ENCODE results near the gene TEX54.
A peak's percentile ranks its signal among the peaks of the same experiment; 100 is the strongest.
"Not testable (repeated sequence)": the region's sequence is repeated elsewhere in the genome, so short reads cannot be mapped to it uniquely, and the experiment has no call there.

TEX54 gene

DNA sequence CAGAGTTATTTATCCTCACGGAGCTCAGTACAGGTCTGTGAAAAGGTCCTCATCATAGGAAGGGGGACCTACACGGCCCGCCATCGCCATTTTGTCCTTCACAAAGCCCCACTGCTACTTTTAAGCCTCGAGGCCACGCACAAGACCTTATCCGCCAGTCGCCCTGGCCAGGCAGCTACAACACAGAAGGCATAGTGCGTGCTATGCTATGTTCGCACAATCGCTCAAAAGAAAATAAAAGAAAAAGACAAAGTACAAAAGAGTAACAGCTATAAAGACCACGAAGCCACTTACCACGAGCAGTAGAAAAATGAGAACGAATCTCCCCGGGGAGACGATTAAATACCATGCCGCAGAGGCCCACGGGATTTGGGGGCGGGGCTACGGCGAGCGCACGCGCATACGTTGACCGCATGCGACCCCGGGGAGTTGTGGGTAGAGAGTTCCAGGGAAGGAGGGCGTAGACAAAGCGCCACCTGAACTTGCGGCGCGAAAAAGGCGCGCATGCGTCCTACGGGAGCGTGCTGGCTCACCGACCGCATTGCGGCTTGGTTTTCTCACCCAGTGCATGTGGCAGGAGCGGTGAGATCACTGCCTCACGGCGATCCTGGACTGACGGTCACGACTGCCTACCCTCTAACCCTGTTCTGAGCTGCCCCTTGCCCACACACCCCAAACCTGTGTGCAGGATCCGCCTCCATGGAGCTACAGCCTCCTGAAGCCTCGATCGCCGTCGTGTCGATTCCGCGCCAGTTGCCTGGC, 23.1 kb upstream of the TEX54 start:
- peak; percentile 92 for DNase-seq (ENCODE audit: low read depth)

DNA sequence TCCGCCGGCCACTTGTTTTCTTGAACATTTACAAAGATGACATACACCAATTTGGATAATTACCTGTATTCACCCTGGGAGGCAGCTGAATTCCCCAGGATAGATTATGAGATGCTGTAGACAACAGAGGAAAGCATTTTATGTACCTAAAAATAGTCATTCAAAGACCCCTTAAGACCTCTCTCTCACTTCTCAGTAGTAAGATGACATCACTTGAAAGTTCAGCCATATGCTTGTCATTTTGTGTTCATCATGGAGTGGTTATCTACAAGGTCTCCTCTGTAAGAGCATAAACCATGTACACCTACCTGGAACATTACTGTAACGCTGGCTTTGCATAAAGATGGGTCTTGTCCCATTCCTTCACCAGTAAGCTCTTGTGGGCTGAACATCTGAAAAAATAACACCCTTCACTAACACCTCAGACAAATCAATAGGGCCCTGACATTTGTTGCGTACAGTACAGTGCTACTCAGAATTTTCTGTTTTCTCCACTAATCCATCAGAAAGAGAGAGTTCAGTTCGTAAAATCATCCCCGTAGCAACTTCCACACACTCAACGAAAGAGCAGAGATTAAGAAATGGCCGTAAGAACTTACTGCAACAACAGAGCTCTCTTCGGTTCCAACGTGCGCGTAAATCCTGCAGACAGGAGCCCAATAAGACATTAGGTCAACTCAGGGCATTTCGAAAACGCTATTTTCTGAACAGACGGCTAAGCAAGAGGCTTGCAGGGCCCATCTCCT, 22.4 kb upstream of the TEX54 start:
- DNase-seq (ENCODE audit: low read depth) = no peak

DNA sequence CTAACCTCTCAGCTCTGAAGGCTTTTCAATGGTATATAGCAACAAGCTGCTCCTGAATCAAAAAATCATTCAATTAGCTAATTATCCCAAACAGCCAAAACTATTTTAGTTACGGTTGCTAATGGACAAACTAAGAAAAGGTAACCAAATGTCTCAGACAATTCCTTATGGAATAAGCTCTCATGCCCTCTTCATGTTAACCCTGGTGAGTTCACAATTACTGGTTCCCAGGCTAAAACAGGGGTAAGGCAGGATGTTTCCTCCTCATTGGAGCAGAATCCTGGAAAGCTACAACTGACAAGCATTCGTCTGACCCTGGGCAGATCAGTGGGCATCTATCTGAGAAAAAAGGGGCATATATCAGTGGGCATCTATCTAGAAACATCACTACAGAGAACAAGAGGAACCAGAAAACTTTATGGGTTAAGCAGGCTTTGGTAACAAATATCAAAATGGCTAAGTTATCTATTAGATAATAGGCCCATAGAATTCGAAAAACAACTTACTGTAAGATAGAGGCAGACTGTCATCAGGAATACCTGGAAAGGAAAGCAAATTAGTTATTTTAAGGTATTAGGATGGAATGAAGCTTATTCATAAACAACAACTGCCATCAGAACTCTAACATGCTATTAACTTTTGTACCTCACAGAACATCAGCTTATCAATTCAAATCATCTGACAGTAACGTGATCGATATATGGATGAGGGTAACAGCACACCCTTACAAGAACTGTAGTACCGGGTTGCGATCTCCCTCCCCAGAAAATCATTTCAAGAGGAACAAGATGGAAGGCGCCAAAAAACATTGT, 21.6 kb upstream of the TEX54 start:
- no peak for DNase-seq (ENCODE audit: low read depth)

DNA sequence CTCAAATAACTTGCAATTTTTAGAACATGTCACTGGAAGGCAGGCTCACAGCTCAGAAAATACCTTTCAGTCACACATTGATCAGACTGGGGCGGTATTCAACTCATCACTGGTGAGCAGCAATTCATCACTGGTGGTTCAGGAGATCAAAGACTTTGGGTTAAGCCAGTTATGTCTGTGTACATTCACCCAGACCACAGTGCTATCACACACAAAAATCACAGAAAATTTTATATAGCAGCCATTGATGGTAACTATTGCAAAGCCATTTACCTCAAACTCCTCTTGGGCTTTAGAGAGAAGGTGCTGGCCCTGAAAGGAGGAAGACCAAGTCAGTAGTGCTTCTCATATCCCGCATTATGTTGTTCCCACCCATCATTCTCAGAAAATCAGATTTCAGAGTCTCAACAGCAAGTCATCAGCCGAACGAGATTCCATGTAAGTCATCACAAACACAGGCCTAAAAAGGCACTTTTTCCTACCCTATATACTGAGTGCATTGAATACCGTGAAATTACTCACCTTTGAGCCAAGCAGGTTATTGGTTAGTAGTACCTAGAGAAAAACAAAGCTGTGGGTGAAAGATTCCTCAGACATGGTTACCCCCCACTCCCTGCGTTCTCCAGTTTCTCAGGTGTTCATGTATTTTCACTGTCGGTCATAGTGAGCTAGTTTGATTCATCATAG, 20.8 kb upstream of the TEX54 start:
- DNase-seq (ENCODE audit: low read depth) = no peak

DNA sequence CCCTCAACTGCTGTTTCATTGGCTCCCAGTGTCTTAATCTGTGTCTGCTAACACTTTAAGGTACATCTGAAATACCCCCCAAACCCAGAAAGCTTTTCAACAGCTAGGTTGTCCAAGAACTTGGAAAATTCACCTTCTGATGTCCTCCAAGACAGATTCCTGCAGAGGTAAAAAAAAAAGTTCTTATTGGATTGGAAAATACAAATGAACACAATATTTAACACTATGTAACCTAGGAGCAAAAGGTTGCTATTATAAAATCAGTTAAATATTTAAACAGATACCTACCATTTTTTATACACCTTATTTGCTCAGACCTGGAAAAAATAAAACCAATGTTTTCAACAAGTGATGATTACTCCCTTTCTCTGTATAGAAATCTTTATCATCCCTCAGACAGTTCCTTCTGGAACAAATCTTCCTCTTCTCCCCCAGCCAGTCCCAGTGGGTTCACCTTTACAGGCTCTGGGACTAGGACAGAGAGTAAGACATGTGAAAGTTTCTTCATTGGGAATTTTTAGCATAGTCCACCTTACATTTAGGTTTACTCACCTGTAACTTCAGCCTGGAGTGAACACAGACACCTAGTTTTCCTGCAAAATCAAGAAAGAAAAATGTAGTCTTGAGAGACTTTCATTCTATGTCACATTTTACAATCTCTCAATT, 20.0 kb upstream of the TEX54 start:
- no peak for DNase-seq (ENCODE audit: low read depth)

DNA sequence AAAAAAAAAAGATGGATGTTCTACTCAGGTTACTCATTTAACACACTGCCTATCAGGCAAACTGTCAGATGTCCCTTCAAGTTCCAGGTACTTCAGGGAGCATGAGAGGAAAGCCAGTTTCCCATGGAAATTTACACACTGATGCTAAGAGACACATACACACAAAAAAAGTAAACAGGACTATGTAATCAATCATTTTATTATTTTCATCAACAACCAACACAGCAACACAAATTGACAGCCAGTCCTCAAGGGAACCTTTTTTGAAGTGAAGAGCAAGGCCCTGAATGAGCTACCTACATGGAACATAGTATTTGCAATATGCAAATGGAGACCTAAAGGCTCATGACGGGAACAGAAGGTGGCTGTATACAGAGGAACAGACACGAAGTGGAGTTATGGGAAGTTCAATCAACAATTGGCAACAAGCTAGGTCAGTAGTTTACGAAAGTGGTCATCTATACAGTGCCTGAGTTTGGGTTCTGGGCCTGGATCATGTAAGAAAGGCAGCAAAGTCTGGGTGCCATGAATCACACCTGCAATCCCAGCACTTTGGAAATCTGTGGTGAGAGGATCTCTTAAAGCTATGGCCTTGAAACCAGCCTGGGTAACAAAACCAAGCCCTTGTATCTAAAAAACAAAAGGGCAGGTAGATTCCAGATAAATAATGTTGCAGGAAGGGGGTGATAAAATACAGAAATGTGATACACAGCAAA, 19.3 kb upstream of the TEX54 start:
- DNase-seq (ENCODE audit: low read depth) = no peak

DNA sequence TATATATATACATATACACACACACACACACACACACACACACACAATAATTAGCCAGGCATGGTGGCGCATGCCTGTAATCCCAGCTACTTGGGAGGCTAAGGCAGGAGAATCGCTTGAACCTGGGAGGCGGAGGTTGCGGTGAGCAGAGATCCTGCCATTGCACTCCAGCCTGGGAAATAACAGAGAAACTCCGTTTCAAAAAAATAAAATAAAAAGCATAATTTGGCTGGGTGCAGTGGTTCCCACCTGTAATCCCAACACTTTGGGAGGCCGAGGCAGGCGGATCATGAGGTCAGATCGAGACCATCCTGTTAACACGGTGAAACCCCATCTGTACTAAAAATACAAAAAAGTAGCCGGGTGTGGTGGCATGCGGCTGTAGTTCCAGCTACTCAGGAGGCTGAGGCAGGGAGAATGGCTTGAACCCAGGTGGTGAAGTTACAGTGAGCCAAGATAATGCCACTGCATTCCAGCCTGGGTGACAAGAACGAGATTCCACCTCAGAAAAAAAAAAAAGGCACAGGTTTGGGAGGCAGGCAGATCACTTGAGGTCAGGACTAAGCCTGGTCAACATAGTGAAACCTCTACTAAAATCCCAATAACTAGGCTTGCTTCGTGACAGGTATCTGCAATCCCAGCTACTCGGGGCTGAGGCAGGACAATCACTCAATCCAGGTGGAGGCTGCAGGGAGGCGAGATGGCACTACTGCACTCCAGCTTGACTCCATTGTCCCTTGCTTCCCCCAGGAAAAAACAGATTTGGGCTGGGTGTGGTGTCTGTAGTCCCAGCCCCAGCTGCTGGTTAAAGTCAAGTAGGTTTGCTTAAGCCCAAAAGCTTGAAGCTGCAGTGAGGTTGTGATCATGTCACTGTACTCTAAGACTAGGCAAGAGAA, 18.5 kb upstream of the TEX54 start:
- no peak for DNase-seq (ENCODE audit: low read depth)

DNA sequence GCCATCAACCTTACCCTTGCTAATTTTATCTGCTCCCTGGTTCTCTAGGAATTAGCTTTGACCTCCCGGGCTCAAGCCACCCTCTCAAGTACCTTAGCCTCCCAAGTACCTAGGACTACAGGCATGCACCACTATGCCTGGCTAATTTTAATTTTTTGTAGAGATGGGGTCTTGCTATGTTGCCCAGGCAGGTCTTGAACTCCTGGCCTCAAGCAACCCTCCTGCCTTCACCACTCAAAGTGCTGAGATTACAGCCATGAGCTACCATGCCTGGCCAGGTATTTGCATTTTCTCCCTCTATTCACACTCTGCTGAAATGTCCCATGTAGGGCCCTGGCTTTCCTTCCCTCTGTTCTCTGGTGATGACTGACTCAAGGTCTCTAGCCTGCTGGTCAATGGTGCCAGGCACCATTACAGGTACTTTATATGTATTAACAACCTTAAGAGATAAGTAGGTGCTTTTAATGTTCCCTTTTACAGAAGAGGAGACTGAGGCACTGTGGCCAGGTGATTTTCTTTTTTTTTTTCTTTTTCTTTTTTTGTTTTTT, 15.2 kb upstream of the TEX54 start:
- DNase-seq (ENCODE audit: low read depth) = no peak

DNA sequence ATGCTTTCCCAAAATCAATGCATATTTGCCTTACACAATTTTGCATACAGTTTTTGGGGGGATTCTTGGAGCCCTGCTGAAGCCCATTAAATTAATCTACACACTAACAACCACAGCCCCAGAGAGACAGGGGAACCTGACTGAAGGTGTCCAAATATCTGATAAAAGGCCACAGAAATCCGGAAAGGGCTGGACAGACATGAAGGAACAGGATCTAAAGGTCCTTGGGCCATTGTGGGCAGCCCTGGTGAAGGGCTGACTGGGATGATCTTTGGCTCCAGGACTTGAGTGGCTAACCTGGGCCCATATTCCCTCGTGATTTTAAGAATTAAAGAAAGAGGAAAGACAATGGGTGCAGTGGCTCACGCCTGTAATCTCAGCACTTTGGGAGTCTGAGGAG, 13.5 kb upstream of the TEX54 start:
- DNase-seq (ENCODE audit: low read depth) = no peak

DNA sequence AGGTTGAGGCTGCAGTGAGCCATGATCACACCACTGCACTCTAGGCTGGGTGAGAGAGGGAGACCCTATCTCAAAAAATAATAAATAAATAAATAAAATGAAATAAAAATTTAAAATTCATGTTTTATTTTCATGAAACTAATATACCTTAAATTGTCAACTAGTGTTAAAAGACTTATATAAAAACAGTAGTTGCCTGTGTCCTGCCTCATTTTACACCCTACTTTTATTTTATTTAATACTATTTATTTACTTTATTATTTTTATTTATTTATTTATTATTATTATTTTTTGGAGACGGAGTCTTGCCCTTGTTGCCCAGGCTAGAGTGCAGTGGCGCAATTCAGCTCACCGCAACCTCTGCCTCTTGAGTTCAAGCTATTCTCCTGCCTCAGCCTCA, 11.5 kb upstream of the TEX54 start:
- DNase-seq (ENCODE audit: low read depth) = no peak

DNA sequence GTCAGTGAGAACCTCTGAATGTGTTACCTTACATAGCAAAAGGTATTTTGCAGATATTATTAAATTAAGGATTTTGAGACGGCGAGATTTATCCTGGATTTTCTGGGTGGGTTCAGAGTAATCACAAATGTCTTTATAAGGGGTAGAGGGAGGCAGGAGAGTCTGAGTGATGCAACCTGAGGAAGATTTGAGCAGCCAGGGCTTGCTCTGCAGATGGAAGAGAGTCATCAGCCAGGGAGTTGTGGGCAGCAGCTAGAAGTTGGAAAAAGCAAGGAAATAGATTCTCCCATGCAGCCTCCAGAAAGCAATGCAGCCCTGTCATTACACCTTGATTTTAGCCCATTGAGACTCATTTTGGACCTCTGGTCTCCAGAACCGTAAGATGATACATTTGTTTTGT, 10.8 kb upstream of the TEX54 start:
- no peak for DNase-seq (ENCODE audit: low read depth)

DNA sequence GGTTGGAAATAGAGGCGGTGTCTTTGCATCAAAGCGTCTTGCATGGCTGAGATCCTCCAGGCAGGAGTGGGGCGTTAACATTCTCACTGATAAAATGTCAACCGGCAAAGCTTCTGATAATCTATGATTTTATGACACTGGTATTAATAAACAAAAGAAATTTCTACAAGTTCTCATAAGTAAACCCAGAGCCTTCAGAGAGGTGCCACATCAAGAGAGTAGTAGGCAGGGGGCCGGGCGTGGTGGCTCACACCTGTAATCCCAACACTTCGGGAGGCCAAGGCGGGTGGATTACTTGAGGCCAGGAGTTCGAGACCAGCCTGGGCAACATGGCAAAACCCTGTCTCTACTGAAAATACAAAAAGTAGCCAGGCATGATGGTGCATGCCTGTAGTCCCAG, 10.2 kb upstream of the TEX54 start:
- not testable (repeated sequence) for DNase-seq (ENCODE audit: low read depth)

DNA sequence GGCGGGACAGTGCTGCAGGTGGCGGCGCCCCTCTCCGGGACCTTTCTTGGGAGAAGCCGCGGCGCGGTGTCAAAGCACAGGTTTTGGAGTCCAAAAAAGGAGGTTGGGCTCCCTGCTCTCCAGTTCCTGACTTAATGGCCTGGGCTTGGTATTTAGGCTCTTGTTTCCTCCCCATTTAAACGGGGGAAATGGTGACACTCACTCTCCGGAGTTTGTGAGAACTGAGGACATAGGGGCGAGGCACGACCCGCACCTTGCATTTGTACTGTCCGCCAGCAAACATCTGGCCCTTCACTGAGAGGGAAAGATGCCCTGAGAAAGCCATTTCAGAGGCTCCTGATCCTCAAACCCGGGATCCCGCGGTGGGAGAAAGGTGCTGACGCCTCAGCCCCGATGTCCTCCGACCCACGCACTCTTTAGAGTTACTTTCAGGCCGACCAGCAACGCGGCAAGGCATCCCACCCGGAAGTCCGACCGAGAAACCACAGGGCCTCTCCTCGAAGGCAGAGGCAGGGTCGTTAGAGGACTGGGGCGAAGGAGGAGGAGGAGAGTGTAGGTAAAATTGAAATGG, 9.6 kb upstream of the TEX54 start:
- DNase-seq (ENCODE audit: low read depth) = peak; percentile 27

DNA sequence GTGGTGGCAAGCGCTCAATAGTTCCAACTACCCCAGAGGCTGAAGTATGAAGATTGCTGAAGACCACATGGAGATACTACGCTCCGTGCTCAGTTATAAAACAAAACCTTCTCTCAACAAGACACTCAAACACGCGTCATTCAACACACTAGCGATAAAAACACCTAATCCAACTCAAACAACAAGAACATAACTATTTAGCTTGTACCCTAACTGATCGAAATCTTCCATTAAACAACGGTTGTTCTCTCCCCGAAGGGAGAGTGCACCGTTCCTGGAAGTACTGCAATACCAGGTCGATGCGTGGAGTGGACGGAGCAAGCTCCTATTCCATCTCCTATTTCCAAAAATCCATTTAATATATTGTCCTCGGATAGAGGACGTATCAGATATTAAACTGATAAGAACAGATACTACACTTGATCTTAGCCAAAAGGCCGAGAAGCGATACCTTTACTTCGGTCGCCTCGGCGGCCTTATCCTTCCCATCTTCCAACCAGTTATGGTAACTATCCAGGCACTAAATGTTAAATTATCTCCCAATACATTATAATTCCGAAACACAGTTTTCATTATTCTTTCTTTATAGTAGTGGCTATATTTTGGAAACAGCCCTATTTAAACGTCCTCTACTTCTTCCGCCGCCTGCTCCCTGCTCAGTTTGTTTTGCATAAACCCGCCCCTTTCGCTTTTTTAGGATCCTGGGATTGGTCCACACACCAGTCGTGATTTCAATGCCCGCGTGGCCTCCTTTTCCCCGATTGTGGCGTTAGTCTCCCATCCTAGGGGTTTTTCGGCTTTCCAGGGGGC, 8.9 kb upstream of the TEX54 start:
- DNase-seq (ENCODE audit: low read depth) = peak; percentile 99

DNA sequence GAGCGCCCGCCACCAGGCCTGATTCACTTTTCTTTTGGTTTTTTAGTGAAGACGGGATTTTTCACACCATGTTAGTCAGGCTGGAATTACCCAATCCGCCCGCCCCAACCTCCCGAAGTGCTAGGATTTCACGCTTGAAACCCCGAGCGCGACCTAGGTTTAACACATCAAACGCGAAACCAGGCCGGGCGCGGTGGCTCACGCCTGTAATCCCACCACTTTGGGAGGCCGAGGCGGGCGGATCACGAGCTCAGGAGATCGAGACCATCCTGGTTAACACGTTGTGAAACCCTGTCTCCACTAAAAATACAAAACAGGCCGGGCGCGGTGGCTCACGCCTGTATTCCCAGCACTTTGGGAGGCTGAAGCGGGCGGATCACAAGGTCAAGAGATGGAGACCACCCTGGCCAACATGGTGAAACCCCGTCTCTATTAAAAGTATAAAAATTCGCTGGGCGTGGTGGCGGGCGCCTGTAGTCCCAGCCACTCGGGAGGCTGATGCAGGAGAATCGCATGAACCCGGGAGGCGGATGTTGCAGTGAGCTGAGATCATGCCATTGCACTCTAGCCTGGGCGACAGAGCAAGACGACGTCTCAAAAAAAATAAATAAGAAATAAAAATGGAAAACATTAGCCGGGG, 8.2 kb upstream of the TEX54 start:
- peak; percentile 45 for DNase-seq (ENCODE audit: low read depth)

DNA sequence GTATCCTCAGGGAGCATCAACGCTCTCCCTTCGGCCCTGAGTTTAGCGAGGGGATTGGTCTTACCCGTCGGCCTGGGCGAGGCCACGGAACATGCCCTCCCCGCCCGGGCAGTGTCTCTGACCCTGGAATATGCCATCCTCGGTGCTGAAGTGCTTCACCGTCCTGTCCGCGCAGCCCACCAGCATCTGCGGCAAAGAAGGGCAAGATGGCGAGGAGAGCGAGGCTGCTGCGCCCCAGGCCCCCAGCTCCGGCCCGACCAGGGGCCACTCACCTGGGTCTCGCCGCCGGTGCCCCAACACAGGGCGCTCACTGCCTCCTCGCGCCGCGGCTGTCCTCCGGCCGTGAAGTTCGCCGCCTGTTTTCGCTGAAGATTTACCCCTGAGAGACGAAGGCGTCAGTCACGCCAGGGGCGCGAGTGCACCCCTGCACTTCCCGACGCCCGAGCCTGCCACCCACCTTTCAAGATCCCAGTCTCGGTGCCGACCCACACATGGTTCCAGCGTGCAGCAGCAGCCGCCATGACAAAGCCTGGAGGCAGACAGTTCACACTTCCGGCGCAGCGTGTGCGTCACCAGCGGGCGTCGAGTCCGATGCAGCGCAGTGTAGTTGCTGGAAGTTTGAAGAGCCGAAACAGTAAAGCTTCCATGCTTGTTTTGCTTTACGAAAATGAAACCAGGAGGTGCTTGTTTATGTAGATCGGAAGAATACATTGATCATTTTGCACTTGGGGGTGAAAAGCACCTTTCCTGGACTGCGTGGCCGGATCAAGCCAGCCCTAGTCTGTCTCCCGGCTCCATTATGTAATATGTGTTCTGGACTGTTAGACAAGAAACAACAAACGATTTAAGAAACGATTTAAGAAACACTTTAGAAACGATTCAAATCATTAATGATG, 6.7 kb upstream of the TEX54 start, which contains the start of gene WDR74:
TSS of gene WDR74 (minus strand) at position 541 of the 896 bp plus-strand sequence. CDS start at position 521, 20 bp downstream.
- peak; percentile 77 for DNase-seq (ENCODE audit: low read depth)

DNA sequence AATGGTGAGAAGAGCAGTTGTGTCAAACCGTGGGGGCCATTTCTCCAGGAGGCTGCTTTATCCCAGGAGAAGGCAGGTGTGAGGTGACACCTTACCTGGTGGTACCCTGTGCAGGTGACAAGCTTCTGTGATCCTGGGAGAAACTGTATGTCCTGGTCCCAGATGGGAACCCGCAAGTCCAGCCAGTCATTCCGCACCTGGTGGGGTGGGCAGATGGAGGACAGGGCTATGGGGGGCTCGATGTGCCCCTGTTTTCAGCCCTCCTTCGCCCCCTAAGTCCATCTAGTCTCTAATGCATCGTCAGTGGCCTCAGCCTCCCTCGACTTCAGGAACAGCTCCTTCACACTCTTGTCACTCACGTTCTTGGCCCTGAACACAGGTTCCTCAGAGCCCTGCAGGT, 2.7 kb upstream of the TEX54 start:
- DNase-seq (ENCODE audit: low read depth) = no peak

All from GM04504 (cell line).